Body of pancreas (tissue), 4 donors: ENCODE data around the gene TRAF5.

Experiments used
- CTCF ChIP-seq, 7 experiments: fragments of 450-650 bp in 4 of 7; fragments of 200-600 bp in 3 of 7; sonication (generic) in 3 of 7; IDR thresholded peaks; one replicate each; pipeline ENCODE4 v1.5.1; 2016 to 2019; ENCODE audit warnings: antibody characterized with exemption in 7 of 7
- POLR2A ChIP-seq, 3 donors: fragments of 450-650 bp; IDR thresholded peaks; one replicate each; pipeline ENCODE4 v1.6.1; 2016; ENCODE audit warnings: antibody characterized with exemption in 3 of 3, mild to moderate bottlenecking in 2 of 3

GRCh38 chr1:211344152-211344618, 17.6 kb downstream of the TRAF5 start:
- TF ChIP-seq CTCF (IDR thresholded peaks at IDR 0.05) (no peak), POLR2A (IDR thresholded peaks at IDR 0.05) (no peak)
